ENCODE measurements around the gene HLA-DRA.

The HLA-DRA gene

DNA sequence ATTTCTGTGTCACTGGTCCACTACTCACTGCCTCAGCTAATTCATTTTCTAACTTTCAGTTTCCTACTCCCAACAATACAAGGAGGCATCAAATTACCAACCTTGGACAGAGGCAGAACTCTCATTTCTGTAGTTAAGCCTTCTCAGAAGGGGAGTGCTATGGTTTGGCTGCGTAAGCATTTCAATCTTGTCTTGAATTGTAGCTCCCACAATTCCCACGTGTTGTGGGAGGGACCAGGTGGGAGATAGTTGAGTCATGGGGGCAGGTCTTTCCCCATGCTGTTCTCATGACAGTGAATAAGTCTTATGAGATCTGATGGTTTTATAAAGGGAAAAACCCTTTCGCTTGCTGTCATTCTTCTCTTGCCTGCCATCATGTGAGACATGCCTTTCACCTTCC is 22.9 kb downstream of the HLA-DRA start:
- TF ChIP-seq, protein P1, sequence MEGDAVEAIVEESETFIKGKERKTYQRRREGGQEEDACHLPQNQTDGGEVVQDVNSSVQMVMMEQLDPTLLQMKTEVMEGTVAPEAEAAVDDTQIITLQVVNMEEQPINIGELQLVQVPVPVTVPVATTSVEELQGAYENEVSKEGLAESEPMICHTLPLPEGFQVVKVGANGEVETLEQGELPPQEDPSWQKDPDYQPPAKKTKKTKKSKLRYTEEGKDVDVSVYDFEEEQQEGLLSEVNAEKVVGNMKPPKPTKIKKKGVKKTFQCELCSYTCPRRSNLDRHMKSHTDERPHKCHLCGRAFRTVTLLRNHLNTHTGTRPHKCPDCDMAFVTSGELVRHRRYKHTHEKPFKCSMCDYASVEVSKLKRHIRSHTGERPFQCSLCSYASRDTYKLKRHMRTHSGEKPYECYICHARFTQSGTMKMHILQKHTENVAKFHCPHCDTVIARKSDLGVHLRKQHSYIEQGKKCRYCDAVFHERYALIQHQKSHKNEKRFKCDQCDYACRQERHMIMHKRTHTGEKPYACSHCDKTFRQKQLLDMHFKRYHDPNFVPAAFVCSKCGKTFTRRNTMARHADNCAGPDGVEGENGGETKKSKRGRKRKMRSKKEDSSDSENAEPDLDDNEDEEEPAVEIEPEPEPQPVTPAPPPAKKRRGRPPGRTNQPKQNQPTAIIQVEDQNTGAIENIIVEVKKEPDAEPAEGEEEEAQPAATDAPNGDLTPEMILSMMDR (IDR thresholded peaks at IDR 0.05): no peak

DNA sequence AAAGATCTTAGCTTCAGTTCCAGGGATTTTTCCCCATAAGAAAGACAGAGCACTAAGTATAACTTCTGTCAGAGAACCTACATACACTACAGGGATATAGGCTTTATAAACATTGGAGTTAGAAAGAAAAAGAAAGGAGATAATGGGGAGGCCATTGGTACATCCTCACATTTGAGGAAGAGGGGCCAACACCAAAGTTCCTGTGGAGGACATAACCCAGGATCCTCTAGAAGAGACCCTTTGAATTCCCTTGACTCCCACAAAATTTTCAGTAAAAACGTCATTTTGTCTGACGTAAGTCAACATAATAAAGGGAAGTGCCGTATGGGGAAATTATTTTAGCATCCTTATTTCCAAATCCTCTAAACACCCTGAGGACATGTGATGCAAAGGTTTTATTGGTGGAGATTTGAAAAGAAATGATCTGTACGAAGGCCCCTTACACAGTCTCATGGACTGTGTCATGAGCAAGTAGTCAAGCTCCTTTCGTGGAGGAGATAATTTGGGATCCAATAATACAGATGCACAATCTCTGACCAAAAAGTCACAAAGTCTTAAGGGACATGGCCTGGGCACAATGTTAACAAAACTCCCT is 33.2 kb downstream of the HLA-DRA start:
- TF ChIP-seq, protein P1 (IDR thresholded peaks at IDR 0.05): no peak

DNA sequence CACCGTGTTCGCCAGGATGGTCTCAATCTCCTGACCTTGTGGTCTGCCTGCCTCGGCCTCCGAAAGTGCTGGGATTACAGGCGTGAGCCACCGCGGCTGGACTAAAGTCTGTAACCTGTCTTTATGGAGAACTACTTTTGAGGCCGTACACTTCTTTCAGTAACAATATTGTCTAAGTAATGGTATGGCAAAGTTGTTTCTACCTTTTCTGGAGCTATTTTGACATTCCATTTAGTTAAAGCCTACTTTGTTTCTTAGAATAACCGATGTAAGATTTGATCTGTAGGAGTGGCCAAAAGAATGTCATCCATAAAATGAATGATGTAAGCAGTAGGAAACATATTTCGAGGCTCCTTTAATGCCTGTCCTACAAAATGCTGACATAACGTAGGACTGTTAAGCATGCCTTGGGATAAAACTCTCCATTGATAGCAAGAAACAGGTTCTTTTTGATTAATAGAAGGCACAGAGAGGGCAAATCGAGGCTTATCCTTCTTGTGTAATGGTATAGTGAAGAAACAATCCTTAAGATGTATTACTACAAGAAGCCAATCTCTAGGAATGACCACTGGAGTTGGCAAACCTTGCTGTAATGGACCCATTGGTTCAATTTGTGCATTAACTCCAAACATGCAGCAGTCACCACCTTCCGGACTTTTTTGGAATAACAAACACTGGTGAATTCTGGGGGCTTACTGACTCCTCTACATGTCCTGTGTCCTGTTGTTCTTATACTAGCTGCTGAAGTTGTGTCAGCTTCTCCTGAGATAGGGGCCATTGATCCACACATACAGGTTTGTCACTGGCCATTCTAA is 35.9 kb downstream of the HLA-DRA start:
- TF ChIP-seq, protein P1 (IDR thresholded peaks at IDR 0.05): no peak

DNA sequence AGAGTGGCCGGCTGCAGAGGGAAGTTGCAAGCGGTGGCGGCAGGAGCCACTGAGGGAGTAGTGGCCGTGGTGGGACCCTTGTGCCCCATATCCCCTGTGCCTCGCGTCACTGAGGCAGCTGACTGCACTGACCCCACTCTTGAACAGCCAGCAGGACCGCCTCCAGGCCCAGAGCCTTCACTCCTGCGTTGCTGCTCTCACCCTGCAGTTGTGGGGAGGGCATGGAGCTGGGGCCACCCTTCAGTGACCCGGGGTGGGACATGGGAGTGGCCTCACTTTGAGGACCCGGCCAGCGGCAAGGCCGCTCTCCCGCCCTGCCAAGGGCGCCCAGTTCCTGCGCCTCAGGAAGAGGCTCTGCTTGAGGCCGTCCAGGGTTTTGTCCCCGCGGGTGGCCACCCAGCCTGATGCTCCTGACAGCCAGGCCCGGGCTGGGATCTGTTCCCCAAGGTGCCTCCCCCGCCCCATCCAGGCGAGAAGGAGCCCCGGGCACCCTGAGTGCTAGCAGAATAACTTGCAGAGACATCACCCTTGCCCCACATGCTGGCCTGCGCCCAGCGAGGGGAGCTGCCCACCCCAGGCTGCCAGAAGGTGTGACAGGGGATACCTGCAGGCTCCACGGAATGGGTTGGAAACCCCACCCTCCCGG is 44.4 kb downstream of the HLA-DRA start:
- TF ChIP-seq, protein P1 (IDR thresholded peaks at IDR 0.05): no peak

DNA sequence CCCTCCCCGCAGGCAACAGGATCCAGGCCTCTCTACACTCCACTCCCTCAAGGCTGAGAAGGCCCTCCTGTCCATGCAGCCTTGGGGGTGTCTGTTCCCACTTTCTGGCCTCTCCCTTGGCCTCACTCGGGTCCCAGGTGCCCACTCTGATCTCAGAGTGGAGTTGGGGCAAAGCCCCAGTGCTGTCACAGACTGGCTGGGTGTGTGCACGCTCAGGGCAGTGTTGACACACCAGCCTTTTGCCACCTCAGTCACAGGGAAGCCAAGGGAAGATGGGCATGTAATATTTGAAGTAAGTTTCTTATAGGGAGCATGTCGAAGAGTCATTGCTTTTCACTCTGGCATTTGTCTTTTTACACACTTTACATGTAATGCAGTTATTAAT is 44.9 kb downstream of the HLA-DRA start:
- TF ChIP-seq, protein P1 (IDR thresholded peaks at IDR 0.05): no peak

DNA sequence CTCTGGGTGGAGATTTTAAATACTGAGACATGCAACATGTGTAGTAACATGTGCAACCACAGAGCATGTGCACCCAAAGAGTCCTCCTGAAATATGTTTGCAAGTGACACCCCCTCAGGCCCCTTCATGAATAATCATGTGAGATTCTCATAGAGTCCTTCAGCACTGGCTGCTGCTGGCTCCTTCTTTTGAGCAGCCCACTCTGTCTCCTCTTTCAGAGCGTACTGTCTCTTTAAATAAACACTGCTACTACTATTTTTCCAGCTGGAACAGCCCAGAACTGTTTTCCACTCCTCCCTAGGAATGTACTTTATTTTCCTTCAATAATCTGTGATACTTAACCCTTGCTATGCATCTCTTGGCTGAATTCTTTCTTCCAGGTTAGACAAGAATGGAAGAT is 48.4 kb downstream of the HLA-DRA start:
- TF ChIP-seq, protein P1 (IDR thresholded peaks at IDR 0.05): no peak

DNA sequence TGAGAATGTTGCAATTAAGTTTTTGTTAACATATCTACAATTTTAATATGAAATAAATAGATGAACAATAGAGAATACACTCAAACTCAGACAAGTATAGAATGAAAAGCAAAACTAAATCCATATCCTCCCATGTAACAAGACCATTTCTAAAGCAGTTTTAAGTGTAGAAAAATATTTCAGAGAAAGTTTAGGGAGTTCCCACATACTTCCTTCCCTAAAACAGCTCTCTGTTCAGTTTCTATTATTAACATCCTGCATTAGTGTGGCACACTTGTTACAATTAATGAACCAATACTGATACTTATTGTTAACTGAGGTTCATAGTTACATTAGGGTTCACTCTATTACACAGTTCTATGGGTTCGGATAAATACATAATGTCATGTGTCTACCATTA is 52.0 kb downstream of the HLA-DRA start:
- TF ChIP-seq, protein P1 (IDR thresholded peaks at IDR 0.05): no peak
